ENCODE results near the gene AUTS2.

AUTS2 gene

DNA sequence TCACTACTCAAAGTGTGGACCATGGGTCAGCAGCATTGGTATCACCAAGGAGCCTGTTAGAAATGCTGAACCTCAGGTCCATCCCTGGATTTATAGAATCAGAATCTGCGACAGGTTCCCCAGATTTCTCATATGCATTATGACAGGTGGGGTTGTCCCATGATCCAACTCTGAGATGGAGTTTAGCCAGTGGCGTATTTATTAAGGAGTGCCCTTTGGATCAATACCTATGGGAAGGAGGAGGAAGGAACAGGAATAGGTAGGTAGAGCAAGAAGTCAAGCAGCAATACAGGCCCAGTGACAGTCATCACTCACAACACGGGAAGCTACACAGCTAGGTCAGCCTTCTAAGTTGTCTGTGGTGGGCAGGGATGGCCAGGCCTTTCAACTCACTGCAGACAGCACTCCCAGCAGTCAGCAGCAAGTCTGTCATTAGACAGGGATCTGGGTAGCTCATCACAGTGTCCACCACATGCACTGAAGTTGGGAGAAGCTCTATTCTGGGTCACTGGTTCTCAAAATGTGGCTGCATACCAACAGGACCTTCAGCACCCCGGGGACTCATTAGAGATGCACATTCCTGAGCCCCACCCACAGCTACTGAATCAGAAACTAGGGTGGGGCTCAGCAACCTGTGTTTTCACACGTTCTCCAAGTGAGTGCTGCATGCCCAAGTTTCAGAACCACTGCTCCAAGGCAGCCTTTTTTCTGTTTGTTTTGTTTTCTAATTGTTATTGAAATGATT, 1001.3 kb downstream of the AUTS2 start:
- no peak for DNase-seq

DNA sequence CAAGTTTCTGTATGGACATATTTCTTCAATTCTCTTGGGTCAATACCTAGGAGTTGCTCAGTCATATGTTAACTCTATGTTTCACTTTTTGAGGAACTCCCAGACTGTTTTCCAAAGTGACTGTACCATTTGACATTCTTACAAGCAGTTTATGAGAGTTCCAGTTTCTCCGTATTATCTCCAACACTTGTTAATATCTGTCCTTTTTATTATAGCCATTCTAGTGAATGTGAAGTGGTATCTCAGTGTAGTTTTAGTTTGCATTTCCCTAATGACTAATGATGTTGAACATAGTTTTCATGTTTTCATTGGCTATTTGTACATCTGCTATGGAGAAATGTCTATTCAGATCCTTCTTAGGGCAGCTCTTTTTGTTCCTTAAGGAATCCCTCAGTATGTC, 1002.7 kb downstream of the AUTS2 start:
- DNase-seq, result no peak

- DNase-seq, result no peak
Observed at GRCh38 chr7:70602117-70602516, 1003.8 kb downstream of the AUTS2 start.

GRCh38 chr7:70607281-70607680, 1009.0 kb downstream of the AUTS2 start:
- DNase-seq, result no peak

GRCh38 chr7:70607759-70608158, 1009.5 kb downstream of the AUTS2 start:
- no peak for DNase-seq

DNA sequence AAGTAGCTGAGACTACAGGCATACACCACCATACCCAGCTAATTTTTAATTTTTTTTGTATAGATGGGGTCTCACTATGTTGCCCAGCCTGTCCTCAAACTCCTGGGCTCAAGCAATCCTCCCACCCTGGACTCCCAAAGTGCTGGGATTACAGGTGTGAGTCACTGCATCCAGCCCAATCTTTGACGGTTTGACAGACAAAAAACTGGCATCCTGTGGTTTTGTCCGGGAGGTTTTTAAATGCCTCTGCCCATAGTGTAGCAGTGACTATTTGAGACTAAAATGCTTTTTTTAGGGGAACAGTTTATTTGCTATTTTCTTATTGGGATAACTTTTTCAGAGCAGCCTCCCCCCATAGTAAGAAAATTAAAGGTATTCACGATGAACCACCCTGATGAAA, 1010.0 kb downstream of the AUTS2 start:
- no peak for DNase-seq

DNA sequence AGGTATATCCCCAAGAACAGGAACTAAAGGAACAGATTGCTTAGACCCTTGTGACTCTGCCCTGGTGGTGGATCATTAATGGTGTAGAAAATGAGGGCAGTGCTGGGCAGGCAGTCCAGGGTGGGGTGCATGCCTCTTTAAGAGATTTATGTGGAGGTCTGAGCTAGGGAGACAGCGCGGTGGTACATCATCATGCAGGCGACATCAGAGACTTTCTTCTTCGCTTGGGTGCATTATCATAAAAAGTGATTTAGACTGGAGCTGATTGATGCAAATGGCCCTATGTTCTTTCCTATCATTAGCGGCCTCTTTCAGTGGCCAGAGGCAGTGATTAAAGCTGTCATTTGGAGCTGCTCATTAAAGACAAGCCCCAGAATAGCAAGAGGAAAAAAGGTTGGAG, 1014.5 kb downstream of the AUTS2 start:
- no peak for DNase-seq

DNA sequence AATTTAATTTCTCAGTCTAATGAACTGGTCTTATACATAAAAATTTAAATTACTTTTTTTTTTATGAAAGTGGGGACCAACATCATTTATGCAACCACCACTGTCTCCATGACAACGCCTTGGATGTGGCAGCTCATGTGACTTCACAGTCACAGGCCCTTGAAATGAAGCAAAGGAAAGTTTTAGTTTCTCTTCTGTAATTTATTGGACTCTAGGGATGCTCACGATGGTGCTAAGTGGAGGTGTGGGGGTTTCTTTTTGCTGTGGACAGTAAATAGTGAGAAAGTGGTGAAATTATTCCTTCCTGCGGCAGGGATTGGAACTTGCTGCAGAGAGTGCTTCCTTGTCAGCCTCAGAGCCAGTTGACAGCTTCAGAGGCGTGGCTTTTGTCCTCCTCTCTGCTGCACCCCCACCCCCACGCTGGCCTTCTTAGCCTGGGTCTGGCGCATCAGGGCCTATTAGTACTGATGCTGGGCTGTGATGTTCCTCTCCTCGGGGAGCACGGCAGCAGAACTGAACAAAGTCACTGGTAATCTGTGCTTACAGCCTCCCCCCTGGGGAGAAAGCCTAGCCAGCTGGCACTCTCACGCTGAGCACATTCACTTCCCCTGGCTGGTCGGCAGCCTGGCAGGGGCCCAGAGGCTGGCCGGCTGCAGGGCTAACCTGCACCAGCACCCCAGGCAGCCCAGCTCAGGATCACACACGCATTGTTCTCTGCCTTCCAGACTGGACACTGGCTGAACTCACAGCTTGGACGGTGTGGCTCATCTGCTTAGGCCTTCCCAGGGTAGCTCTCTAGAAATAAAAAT, 1016.2 kb downstream of the AUTS2 start:
- no peak for DNase-seq

- DNase-seq, result no peak
Observed at GRCh38 chr7:70615066-70615606, 1016.9 kb downstream of the AUTS2 start.

DNA sequence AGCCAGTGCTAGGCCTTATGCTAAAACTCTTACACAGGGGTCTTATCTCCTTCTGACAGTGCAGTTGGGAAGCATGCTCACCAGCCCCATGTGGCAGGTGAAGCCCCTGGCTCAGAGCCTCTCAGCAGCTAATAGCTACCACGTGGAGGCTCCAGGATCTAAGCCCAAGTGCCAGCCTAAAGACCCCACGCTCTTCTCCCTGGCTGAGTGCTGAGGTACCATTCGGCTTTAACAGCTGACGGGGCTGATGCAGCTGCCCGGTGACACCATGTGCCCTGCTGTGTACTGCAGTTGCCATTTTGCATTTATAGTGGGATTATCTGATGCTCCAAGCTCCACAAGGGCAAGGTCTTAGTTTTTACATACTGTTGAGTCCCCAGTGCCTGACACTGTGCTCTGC, 1017.9 kb downstream of the AUTS2 start:
- DNase-seq, result no peak

- no peak for DNase-seq
Observed at GRCh38 chr7:70616821-70617220, 1018.5 kb downstream of the AUTS2 start.

- no peak for DNase-seq
Observed at GRCh38 chr7:70618020-70618551, 1019.8 kb downstream of the AUTS2 start.

DNA sequence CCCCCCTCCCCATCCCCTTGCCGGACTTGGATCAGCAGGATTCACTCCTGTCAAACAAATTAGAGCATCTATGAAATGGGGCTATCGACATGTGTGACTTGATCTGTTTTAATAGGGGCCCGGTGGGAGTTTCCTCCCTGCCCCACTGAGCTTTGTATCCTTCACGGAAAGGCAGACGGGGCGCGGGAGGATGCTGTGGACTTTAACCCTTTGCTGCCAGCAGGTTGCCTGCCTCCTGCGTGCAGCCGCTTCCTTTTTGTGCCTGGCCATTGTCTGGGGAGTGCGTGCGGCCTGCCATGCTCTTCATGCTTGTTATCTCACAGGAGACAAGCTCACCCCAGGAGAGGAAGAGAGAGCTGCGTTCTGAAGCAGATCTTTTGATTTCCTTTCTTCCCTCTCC, 1020.9 kb downstream of the AUTS2 start:
- DNase-seq, result no peak

GRCh38 chr7:70619659-70620058, 1021.4 kb downstream of the AUTS2 start:
- no peak for DNase-seq

DNA sequence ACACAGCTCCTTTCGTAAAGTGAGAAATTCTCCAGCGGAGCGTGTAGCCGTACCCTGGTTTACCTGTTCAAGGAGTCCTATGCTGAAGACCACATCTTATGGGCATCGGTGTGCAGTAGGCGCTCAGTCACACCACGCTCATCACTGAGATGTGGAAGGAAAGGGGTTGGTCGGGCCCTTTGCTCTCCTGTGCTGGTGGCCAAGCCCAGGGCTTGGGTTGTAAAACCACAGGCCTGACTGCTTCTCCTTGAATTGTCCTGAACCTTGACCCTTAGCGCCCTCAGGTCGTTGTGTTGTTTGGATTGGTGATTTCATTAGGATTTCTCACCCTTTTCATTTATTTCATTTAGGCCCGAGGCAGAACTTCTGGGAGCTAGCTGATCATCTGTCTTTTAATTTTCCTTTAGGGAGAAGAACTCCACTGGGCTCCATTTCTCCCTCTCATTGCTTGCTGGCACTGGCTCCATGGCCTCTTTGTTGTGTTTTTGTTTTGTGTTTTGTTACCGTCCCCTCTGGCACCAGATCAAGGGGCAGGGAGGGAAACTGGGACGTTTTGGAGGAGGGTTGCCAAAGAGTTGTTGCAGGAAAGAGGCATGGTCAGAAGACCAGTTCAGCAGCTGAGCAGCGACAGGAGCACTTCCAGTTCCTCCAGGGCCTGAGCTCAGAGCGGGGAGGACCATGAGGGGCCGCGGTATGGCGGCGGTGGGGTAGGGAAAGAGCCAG, 1022.2 kb downstream of the AUTS2 start:
- DNase-seq, result no peak

DNA sequence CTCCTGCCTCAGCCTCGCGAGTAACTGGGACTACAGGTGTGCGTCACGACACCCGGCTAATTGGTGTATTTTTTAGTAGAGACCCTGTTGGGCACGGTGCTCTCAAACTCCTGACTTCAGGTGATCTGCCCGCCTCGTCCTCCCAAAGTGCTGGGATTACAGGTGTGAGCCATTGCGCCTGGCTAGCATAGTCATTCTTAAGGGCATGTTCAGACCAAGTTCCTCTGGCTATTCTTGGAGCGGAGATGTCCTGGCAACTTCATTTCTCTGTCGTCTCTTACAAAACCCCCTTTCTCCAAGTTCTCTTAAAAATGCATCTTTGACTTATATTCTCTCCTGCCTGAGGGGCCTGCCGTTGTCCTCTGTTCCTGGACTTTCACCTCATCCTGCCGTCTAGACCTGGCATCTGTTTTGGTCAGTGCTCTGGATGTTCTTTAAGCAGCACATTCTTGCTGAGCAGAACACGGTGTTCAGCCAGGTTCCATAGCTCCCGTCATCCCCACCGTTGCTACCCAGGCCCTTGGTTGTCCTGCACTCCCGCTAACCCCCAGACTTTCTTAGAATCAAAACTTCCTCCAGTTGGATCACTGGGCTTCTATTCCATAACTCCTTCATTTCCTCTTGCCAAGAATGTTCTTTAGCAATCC, 1023.8 kb downstream of the AUTS2 start:
- no peak for DNase-seq

GRCh38 chr7:70622936-70623335, 1024.7 kb downstream of the AUTS2 start:
- no peak for DNase-seq

DNA sequence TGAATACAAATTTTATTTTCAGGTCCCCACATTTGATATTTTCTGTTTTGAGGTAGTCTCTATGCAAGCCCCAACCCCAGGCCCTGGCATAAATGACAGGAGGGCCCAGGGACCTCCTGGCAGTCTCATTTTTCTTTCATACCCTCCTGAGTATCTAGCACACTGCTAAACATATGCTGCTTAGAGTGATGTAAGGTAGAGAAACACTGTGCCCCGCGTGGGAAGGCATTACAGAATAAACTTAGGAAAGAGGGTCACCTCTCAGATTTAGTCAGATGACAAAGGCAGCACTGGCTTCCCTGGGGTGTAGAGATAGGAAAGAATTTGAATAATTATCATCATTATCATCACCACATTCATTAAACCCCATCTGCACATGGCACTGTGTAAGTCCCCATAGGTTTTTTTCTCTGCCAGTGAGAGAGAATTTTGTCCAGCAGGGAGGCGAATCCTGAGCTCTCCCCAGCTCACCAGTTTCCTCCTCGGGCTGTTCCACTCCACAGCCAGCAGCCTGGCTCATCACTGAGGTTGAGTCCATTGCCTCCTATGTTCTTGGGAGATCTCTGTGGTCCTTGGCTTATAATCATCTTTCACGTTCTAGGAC, 1026.3 kb downstream of the AUTS2 start:
- DNase-seq, result no peak

DNA sequence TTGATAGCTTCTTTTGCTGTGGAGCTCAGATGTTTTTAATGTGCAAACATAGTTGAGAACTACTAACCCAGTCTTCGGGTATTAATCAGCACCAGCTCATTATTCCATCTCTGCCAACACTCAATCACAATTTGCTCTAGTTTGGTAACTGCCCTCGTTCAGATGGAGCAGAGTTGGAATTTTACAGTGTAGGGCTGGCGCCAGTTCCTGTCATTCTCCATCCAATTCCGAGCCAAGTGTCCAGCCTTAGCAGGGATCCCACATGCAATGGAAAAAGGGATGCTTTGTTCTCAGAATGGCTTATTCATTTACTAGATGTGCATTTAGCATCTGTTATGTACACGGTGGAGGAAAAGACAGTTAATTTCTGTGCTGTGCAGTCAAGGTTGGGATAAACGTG, 1029.2 kb downstream of the AUTS2 start:
- no peak for DNase-seq

DNA sequence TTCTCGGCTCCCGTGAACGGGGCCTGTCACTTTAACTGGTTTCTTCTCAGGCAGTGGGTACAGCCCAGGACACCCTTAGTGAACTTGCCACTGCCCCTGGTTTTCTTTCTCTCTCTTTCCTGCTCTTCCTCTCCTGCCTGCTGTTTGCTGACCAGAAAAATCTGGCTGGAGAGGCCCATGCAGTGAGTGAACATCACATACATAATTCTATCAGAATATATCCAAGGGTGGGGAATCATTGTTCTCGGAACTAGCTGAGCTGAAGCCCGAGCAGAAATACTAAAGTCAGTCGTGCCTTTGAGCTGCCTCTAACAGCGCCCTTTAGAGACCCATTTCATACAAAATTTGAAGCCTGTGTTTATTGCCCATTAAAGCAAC, 1032.2 kb downstream of the AUTS2 start:
- no peak for DNase-seq

- no peak for DNase-seq
Observed at GRCh38 chr7:70630818-70631457, 1032.7 kb downstream of the AUTS2 start.

GRCh38 chr7:70631718-70632117, 1033.4 kb downstream of the AUTS2 start:
- no peak for DNase-seq
